Naive B cell (primary cell): ENCODE data around the gene C12orf56. TPM values are rescaled to one million over a fixed set of nuclear protein-coding genes. Genes with fewer than 3 reads are reported as not detected.

Experiments
- ATAC-seq, 2 donors: fragments of 150-1000 bp; cut with Tn5 transposase; 2 replicates each; pipeline ENCODE4 v1.10.0; 2021; ENCODE audit warnings: low read depth in 2 of 2, mild to moderate bottlenecking in 2 of 2, moderate library complexity in 2 of 2
- DNase-seq: peaks from one replicate; pipeline ENCODE4 v3.0.0; 2022
- H3K27ac Mint-ChIP-seq, 6 donors: one replicate each; pipeline ENCODE4 v1.8.0; 2020 to 2022; ENCODE audit warnings: mild to moderate bottlenecking in 6 of 6, mixed read lengths in 6 of 6, moderate library complexity in 5 of 6, inconsistent platforms in 2 of 6
- H3K27me3 Mint-ChIP-seq, 3 donors: one replicate each; pipeline ENCODE4 v1.8.0; 2021 to 2022; ENCODE audit warnings: mixed read lengths in 3 of 3, mild to moderate bottlenecking in 1 of 3
- H3K36me3 Mint-ChIP-seq, 2 donors: one replicate each; pipeline ENCODE4 v1.8.0; 2020 to 2022; ENCODE audit warnings: mixed read lengths in 2 of 2, inconsistent platforms in 1 of 2, mild to moderate bottlenecking in 1 of 2
- H3K4me1 Mint-ChIP-seq, 3 donors: one replicate each; pipeline ENCODE4 v1.8.0; 2020 to 2022; ENCODE audit warnings: mixed read lengths in 3 of 3, inconsistent platforms in 1 of 3, mild to moderate bottlenecking in 1 of 3, moderate library complexity in 1 of 3
- H3K4me3 Mint-ChIP-seq, 8 donors: one replicate each; pipeline ENCODE4 v1.8.0; 2020 to 2022; ENCODE audit warnings: mild to moderate bottlenecking in 8 of 8, mixed read lengths in 8 of 8, moderate library complexity in 8 of 8, inconsistent platforms in 2 of 8
- H3K9me3 Mint-ChIP-seq, 7 donors: one replicate each; pipeline ENCODE4 v1.8.0; 2020 to 2022; ENCODE audit warnings: mixed read lengths in 7 of 7, mild to moderate bottlenecking in 5 of 7, inconsistent platforms in 2 of 7, moderate library complexity in 1 of 7
- polyA plus RNA-seq, 6 donors: library from polyadenylated mRNA; unstranded; fragments of 300-500 nt; fragmentation: Illumina TruSeq; gene quantifications; one replicate each; pipeline ENCODE4 v1.2.3, GENCODE V29; 2021; ENCODE audit warnings: low read depth in 6 of 6

C12orf56 gene
- polyA plus RNA-seq, 6 donors from 2014 or later: not detected

DNA sequence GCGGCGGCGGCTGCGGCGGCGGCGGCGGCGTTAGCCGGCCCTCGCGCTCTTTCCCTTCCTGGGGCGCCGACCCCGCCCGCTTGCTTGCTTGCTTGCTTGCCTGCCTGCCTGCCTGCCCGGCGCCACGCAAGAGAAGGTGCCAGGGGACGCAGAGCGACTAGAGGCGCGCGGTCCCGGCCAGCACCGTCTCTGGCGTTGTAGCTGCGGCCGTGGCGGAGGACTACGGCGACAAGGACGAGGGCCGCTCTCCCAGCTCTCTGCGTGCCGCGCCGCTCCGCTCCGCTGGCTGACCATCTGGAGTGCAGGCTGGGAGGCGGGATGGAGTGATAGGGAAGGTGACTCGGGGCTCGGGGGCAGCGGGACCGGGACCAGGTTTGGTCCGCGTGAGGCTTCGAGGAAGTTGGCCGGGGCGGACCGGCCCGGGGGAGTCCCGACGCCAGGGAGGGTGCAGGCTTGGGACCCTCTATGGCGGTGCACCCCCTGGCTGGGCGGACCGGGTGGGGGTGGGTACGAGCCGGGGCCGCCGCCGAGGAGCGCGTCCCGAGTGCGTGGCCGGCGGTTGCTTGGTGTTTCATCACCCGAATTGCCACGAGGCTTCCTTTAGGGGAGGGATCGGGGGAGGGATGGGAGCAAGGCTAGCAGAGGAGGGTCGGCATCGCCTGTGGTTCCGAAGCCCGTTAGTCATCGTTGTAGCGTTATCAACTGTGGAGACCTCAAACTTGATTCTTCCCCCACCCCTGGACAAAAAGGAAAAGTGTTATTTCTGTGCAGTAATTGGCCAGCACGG lies 14.1 kb upstream of the C12orf56 start:
- Mint-ChIP-seq H3K36me3 (no peaks in the 10 kb centered on the region), H3K4me3 (peak overlapping the region; percentile 95 to 99 (median 96)), H3K4me1 (peaks cover 0 to 18% (median 15%) of the 10 kb centered on the region in 3 donors), H3K27ac (peak overlapping the region; percentile 85 to 97 (median 92)), H3K27me3 (peaks cover 0 to 9% (median 8%) of the 10 kb centered on the region in 3 donors), H3K9me3 (peaks cover 0 to 2% (median 0%) of the 10 kb centered on the region in 7 donors)
- DNase-seq (no peak), ATAC-seq (peak; percentile 1 to 4)

DNA sequence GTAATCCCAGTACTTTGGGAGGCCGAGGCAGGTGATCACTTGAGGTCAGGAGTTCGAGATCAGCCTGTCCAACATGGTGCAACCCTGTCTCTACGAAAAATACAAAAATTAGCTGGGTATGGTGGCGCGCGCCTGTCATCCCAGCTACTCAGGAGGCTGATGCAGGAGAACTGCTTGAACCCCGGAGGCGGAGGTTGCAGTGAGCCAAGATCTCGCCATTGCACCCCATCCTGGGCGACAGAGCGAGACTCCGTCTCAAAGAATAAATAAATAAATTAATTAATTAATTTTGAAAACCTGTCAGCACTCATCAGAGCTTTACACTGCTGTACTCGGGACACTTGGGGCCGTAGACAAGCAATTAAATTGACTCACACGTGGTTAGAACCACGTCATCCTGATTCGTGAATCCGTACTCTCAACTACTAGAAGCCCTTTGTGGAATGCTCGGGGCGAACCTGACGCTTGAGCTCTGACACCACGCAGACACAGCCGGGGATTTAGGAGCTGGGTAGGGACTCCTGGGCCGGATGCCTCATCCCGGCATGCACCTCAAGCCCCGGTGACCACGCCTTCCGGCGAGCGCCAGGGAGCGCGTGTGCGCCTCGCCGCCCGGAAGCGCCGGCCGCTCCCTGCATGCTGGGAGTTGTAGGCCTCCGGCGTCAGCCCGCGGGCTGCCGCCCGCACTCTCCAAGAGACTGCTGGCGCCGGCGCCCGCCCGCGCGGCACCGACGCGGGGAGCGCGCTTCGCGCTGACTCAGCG lies 13.3 kb upstream of the C12orf56 start, which contains the start of gene XPOT:
Gene XPOT, plus strand, starts transcription at position 686 of the 763 bp plus-strand sequence. CDS start 5,644 bp downstream, outside the sequence.
- Mint-ChIP-seq H3K27me3 (peaks cover 0 to 9% (median 9%) of the 10 kb centered on the region in 3 donors), H3K36me3 (no peaks in the 10 kb centered on the region), H3K27ac (peak within 1 kb of the TSS; percentile 85 to 97 (median 96)), H3K4me3 (peak within 1 kb of the TSS; percentile 95 to 99 (median 96)), H3K4me1 (peaks cover 0 to 18% (median 15%) of the 10 kb centered on the region in 3 donors), H3K9me3 (peaks cover 0 to 2% (median 0%) of the 10 kb centered on the region in 7 donors)
- ATAC-seq: peak; percentile 93
- DNase-seq: peak; percentile 90

DNA sequence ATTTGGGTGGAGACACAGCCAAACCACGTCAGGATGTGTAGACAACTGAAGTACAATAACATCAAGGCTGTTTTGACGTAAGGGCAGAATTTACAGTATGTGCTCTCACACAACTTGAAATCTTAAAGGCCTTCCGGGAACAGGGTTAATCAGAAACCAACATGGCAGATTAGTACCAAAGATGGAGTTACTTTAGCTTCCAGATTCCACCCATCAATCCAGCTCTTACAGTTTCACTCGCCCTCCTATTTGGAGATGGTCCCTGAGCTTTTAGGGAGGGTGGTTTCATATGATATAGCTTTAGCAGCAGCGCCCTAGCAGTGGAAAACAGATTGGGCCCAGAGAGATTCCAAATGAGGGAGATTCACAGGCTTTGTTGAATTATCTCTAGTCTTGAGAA lies 11.6 kb upstream of the C12orf56 start:
- peak overlapping the region in 2 of 8 donors; percentile 26 to 98 for H3K4me3 Mint-ChIP-seq
- peaks cover 9 to 12% (median 10%) of the 10 kb centered on the region in 3 donors for H3K27me3 Mint-ChIP-seq
- ATAC-seq: no peak
- DNase-seq: no peak
- H3K27ac Mint-ChIP-seq: no peak overlapping the region
- H3K36me3 Mint-ChIP-seq: no peaks in the 10 kb centered on the region
- H3K4me1 Mint-ChIP-seq: peaks cover 0 to 18% (median 10%) of the 10 kb centered on the region in 3 donors
- peaks cover 0 to 2% (median 0%) of the 10 kb centered on the region in 7 donors for H3K9me3 Mint-ChIP-seq

DNA sequence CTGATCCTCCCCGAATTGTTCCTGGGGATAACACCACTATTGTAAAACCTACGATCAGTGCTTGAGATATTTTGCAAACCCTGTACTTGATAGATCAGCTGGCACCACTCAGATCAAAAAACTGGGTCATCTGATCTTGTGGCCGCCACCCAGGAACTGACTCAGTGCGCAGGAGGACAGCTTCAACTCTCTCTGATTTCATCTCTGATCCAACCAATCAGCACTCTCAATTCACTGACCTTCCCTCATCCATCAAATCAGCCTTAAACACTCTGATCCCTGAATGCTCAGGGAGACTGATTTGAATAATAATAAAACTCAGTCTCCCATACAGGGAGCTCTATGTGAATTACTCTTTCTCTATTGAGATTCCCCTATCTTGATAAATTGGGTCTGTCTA lies 9.5 kb upstream of the C12orf56 start:
- peaks cover 0 to 8% (median 5%) of the 10 kb centered on the region in 3 donors for H3K4me1 Mint-ChIP-seq
- DNase-seq: no peak
- H3K27me3 Mint-ChIP-seq: peaks cover 9 to 12% (median 10%) of the 10 kb centered on the region in 3 donors
- H3K9me3 Mint-ChIP-seq: peaks cover 0 to 2% (median 0%) of the 10 kb centered on the region in 7 donors
- H3K4me3 Mint-ChIP-seq: peak overlapping the region in 1 of 8 donors; percentile 54
- no peak for ATAC-seq
- no peak overlapping the region for H3K27ac Mint-ChIP-seq
- H3K36me3 Mint-ChIP-seq: no peaks in the 10 kb centered on the region

DNA sequence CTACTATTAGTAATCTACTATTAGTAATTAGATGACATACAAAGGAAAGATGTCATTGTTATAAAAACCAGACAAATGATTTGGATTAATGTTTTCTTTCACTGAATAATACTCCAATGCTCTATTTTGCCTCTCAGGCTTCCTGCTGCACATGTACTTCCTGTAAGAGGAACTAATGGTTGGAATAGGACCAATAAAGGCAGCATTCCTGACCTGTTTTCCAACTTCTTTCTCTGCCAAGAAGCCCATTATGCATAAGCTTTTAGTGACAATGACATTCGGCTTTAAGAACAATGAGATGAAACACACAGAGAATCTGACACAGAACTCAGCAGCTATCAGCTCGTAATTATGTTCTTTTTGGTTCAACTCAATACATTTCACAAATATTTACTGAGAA lies 5.2 kb upstream of the C12orf56 start:
- Mint-ChIP-seq H3K27ac (no peak overlapping the region), H3K36me3 (no peaks in the 10 kb centered on the region), H3K4me1 (peaks cover 0 to 8% (median 2%) of the 10 kb centered on the region in 3 donors), H3K9me3 (no peaks in the 10 kb centered on the region), H3K4me3 (no peak overlapping the region), H3K27me3 (peaks cover 21 to 43% (median 36%) of the 10 kb centered on the region in 3 donors)
- ATAC-seq: no peak
- DNase-seq: no peak

DNA sequence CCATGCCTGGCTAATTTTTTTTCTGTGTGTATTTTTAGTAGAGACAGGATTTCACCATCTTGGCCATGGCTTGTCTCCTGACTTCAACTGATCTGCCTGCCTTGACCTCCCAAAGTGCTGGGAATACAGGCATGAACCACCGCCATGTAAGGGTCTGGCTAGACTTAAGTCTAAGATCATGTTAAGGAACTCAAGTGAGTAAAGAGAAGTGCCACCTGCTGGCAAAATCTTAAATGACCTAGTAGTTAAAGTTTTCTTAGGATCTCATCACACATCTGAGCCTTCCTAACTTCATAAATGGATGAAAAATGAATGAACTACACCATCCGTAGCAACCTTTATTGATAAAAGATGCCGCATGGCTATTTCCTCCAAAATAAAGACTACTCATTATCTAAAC lies 1.7 kb upstream of the C12orf56 start:
- peaks cover 0 to 3% (median 0%) of the 10 kb centered on the region in 7 donors for H3K9me3 Mint-ChIP-seq
- H3K4me1 Mint-ChIP-seq: peaks cover 0 to 12% (median 5%) of the 10 kb centered on the region in 3 donors
- H3K36me3 Mint-ChIP-seq: no peaks in the 10 kb centered on the region
- peak overlapping the region in 1 of 8 donors; percentile 50 for H3K4me3 Mint-ChIP-seq
- peaks cover 13 to 52% (median 39%) of the 10 kb centered on the region in 3 donors for H3K27me3 Mint-ChIP-seq
- no peak for ATAC-seq
- DNase-seq: no peak
- H3K27ac Mint-ChIP-seq: no peak overlapping the region

DNA sequence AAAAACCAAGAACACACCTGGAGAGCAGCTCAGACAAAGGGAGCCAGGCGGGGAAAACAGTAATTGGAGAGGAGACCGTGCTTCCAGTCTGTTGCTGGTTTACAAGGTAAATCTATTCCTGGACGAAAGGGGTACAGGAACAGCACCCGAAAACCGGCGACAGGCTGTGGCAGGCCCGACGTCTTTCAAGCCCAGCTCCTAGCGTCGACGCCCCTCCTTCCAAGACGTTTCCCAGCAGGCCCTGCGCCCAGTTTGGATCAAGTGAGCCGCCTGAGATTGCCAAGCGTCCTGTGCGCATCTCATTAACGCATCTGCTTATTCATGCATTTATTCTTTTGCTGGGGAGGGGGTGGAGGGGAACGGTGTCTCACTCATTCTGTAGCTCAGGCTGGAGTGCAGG lies 1.4 kb downstream of the C12orf56 start:
- H3K27me3 Mint-ChIP-seq: peaks cover 13 to 52% (median 42%) of the 10 kb centered on the region in 3 donors
- no peaks in the 10 kb centered on the region for H3K36me3 Mint-ChIP-seq
- DNase-seq (no peak), ATAC-seq (no peak)
- no peak overlapping the region for H3K27ac Mint-ChIP-seq
- no peak overlapping the region for H3K4me3 Mint-ChIP-seq
- peaks cover 0 to 12% (median 5%) of the 10 kb centered on the region in 3 donors for H3K4me1 Mint-ChIP-seq
- H3K9me3 Mint-ChIP-seq: peaks cover 0 to 3% (median 0%) of the 10 kb centered on the region in 7 donors

DNA sequence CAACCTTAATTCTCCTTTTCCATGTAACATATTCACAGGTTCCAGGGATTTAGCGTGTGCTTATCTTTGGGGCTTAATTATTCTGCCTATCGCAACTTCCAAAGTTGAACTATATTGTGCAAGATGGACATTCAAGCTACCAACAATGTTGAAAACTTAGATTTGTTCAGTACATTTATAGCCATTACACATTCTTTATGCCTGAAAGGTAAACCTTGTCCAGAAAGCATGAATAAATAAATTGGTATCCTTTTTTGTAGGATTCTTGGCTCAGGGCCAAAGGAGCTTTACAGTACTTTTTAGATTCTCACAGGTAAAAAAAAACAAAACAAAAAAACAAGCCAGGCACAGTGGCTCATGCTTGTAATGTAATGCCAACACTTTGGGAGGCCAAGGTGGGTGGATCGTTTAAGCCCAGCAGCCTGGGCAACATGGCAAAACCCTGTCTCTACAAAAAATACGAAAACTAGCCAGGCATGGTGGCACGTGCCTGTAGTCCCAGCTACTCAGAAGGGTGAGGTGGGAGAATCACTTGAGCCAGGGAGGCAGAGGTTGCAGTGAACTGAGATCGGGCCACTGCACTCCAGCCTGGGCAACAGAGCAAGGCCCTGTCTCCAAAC lies 3.3 kb downstream of the C12orf56 start:
- H3K9me3 Mint-ChIP-seq: peaks cover 0 to 3% (median 0%) of the 10 kb centered on the region in 7 donors
- no peak overlapping the region for H3K27ac Mint-ChIP-seq
- peaks cover 13 to 35% (median 31%) of the 10 kb centered on the region in 3 donors for H3K27me3 Mint-ChIP-seq
- DNase-seq: no peak
- no peaks in the 10 kb centered on the region for H3K36me3 Mint-ChIP-seq
- peaks cover 0 to 12% (median 5%) of the 10 kb centered on the region in 3 donors for H3K4me1 Mint-ChIP-seq
- no peak for ATAC-seq
- no peak overlapping the region for H3K4me3 Mint-ChIP-seq

DNA sequence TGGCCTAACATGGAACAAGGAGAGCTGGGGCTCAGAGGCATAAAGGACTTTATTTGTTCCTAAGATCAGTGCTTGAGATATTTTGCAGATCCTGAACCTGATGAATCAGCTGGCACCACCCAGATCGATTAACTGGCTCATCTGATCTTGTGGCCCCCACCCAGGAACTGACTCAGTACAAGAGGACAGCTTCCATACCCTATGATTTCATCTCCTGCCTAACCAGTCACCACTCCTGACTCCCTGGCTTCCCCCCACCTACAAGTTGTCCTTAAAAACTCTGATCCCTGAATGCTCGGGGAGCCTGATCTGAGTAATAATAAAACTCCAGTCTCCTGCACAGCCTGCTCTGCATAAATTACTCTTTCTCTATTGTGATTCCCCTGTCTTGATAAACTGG lies 5.1 kb downstream of the C12orf56 start:
- peaks cover 0 to 3% (median under 1%) of the 10 kb centered on the region in 3 donors for H3K4me1 Mint-ChIP-seq
- no peak overlapping the region for H3K27ac Mint-ChIP-seq
- ATAC-seq: no peak
- no peak for DNase-seq
- peaks cover 9 to 25% (median 16%) of the 10 kb centered on the region in 3 donors for H3K27me3 Mint-ChIP-seq
- no peak overlapping the region for H3K4me3 Mint-ChIP-seq
- H3K9me3 Mint-ChIP-seq: peaks cover 0 to 14% (median 8%) of the 10 kb centered on the region in 7 donors
- H3K36me3 Mint-ChIP-seq: peaks cover 0 to 8% of the 10 kb centered on the region in 2 donors

DNA sequence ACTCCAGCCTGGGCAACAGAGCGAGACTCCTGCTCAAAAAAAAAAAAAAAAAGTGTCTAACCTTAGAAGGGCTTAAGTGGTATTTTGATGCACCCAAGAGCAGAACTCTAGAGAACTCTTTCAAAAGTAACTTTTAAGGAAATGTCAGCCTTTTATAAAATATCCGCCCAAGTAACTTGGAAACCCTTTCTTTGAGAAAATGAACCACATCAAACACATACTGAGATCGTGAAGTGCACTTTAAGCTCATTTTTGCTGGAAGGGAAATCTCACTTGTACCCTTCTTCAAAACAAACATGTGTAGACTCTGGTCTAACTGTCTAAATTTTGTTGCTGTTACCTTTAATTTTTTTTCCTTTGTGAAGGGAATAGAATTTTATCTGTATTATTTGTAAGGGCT lies 5.5 kb downstream of the C12orf56 start:
- no peak overlapping the region for H3K4me3 Mint-ChIP-seq
- H3K27ac Mint-ChIP-seq: no peak overlapping the region
- H3K27me3 Mint-ChIP-seq: peaks cover 9 to 27% (median 16%) of the 10 kb centered on the region in 3 donors
- ATAC-seq (no peak), DNase-seq (no peak)
- H3K9me3 Mint-ChIP-seq: peaks cover 0 to 18% (median 11%) of the 10 kb centered on the region in 7 donors
- peaks cover 0 to 8% of the 10 kb centered on the region in 2 donors for H3K36me3 Mint-ChIP-seq
- H3K4me1 Mint-ChIP-seq: peaks cover 0 to 3% (median 0%) of the 10 kb centered on the region in 3 donors

DNA sequence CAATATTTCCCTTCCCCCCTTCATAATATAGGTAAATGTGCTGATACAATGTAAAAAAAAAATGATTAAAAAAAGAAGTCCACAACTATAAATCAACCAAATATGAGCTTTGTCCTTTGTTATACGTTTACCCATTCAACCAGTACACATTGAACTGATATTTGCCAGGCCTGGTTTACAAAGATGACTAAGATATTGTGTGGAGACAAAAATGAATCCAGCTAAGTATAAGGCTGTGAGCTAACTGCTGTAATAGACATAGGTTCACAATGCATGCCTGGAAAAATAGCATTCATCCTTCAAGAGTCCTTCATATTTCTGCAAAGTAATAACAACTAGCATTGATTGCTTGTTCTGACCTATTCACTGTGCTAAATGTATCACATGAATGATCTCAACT lies 6.9 kb downstream of the C12orf56 start:
- DNase-seq (no peak), ATAC-seq (no peak)
- H3K4me3 Mint-ChIP-seq: peak overlapping the region in 1 of 8 donors; percentile 18
- peaks cover 0 to 8% of the 10 kb centered on the region in 2 donors for H3K36me3 Mint-ChIP-seq
- no peaks in the 10 kb centered on the region for H3K4me1 Mint-ChIP-seq
- no peak overlapping the region for H3K27ac Mint-ChIP-seq
- peaks cover 0 to 19% (median 12%) of the 10 kb centered on the region in 7 donors for H3K9me3 Mint-ChIP-seq
- H3K27me3 Mint-ChIP-seq: peaks cover 3 to 13% (median 9%) of the 10 kb centered on the region in 3 donors

DNA sequence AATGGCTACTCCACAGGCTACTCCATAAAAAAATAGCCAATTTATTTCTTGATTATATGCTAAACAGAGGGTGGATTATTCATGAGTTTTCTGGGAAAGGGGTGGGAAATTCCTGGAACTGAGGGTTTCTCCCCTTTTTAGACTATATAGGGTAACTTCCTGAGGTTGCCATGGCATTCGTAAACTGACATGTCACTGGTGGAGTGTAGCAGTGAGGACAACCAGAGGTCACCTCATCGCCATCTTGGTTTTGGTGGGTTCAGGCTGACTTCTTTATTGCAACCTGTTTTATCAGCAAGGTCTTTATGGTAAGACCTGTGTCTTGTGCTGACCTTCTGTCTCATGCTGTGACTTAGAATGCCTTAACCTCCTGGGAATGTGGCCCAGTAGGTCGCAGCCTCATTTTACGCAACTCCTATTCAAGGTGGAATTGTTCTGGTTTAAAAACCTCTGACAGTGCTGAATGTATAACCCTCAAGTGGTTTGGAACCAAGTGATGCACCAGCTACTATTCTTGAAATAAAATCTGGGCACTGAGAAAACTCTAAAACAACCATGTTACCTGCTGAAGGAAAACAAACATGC lies 27.7 kb downstream of the C12orf56 start:
- no peak overlapping the region for H3K4me3 Mint-ChIP-seq
- H3K27me3 Mint-ChIP-seq: peaks cover 0 to 10% (median 0%) of the 10 kb centered on the region in 3 donors
- no peaks in the 10 kb centered on the region for H3K36me3 Mint-ChIP-seq
- H3K4me1 Mint-ChIP-seq: no peaks in the 10 kb centered on the region
- DNase-seq: no peak
- no peak for ATAC-seq
- no peaks in the 10 kb centered on the region for H3K9me3 Mint-ChIP-seq
- no peak overlapping the region for H3K27ac Mint-ChIP-seq
